Renal cortex interstitium (tissue), 11 donors: ENCODE data around the gene ZNF212. TPM values are rescaled to one million over a fixed set of nuclear protein-coding genes. Genes with fewer than 3 reads are reported as not detected.
"Not testable (repeated sequence)": the region's sequence is repeated elsewhere in the genome, so short reads cannot be mapped to it uniquely, and the experiment has no call there.

Experiments used
- DNase-seq, 11 donors: peaks; one replicate each; pipeline ENCODE4 v3.0.0-alpha.2; 2013; ENCODE audit warnings: low read depth in 9 of 11, low spot score in 4 of 11; ENCODE audit errors: extremely low read depth in 1 of 11
- polyA plus RNA-seq, 3 donors: library from polyadenylated mRNA; unstranded; fragments of 120-200 nt; gene quantifications; one replicate each; pipeline ENCODE4 v1.2.1, GENCODE V29; 2013; ENCODE audit not compliant: insufficient read length in 3 of 3

ZNF212 gene
- polyA plus RNA-seq, 3 donors, result 16.8 to 20.2 (median 18.3) TPM

DNA sequence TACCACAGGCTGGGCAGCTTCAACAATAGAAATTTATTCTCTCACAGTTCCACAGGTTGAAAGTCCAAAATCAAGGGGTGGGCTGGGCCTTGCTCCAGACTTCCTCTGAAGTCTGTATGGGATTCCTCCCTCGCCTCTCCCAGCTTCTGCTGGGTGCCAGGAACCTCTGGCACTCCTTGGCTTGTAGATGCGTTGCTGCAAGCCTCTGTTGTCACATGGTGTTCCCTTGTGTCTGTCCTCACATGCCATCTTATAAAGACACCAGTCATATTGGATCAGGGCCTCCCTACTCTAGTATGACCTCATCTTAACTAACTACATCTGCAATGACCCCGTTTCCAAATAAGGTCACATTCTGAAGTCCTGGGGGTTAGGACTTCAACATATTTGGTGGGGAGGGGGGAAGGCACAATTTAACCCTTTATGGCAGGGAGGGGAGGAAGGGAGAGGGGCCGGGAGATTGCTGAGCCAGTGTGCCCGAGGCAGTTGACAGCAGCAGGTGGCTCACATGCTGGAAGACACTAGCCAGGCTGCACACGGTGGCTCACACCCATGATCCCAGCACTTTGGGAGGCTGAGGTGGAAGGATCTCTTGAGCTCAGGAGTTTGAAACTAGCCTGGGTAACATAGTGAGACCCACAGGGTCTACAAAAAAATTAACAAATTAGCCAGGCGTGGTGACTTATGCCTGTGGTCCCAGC lies 25.3 kb upstream of the ZNF212 start:
- DNase-seq, result no peak

DNA sequence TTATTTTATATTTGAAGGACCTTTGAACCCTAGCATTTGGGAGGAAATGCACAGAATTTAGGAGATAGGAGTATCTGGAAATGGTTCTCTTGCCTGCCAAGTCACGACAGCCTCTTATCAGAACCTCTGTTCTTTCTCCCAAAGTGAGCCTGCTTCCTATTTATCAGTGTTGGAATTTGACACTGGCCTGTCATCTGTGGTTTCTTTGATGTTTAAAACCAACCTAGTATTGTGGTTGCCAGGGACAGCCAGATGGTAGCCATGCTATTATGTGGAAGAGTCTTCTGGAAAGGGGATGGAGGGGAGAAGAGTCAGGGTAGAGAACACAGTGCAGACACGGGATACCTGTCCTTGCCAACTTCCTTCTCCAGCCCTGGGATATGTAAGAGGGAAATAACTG lies 23.0 kb upstream of the ZNF212 start:
- no peak for DNase-seq

DNA sequence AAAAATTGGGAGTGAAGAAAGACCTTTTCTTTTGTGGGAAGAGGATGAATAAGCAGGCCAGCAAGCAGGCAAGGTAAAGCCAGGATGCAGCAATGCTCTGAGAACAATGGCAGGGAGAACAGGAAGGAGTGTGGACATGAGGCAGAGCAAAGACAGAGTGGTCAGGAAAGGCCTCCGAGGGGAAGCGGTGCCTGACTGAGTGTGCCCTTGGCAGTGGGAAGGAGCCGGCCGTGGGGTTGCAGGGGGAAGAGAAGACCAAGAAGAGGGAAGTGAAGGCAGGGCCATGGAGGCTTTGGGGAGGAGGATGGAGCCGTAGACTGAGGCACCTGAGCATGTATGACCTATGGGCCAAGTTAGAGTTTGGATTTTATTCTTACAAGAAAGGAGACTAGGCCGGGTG lies 21.9 kb upstream of the ZNF212 start:
- DNase-seq, result no peak

DNA sequence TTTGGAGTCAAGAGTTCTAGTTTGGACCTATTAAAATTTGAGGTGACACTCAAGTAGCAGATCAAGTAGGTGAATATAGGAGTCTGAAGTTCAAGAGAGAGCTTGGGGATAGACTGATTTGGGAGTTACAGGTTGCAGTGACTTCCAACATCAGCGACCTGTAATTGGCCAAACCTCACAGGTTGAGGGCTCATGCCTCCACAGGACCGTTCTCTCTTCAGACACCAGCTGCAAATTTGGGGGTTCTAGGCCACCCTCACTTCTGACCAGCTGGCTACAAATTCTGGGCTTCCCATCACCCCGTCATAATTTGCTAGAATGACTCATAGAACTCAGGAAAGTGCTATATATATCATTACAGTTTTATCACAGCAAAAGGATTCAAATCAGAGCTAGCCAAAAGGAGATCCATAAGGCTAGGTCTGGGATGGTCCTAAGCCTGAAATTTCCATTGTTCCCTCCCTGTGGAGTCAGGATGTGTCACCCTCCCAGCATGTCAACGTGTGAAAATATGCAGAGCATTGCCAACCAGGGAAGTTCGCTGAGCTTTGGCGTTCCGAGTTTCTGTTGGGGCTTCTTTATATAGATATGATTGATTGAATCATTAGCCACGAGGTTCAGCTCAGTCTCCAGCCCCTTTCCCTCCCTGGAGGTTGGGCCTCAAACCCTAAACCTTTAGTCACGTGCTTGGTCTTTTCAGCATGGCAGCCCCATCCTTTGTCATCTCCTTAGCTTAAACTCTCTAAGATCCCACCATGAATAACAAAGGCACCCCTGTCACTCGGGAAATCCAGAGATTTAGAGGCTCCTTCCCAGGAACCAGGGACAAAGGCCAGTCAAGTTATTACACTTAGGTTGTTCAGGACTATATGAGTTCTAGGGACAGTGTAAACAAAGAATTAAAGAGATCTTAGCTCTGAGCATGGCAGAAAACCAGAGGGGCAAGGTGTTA lies 20.7 kb upstream of the ZNF212 start:
- DNase-seq, result no peak

DNA sequence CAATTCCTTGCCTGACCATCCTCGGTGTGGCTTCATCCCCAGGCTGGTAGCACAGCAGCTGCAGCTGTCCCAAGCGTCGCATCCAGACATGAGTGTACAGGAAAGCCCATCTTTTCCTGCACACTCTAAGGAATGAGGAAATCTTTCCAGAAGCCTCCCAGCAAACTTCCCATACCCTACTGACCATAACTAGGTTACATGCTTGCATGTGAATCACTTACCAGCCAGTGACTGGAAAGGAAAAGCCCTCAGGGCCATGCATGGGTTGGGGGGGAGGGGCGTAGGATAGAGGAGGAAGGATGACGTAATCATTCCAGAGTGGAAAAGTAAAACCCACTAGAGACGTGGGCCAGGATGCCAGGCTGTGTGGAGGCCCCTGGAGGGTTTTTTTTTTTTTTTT lies 18.9 kb upstream of the ZNF212 start:
- DNase-seq, result no peak

DNA sequence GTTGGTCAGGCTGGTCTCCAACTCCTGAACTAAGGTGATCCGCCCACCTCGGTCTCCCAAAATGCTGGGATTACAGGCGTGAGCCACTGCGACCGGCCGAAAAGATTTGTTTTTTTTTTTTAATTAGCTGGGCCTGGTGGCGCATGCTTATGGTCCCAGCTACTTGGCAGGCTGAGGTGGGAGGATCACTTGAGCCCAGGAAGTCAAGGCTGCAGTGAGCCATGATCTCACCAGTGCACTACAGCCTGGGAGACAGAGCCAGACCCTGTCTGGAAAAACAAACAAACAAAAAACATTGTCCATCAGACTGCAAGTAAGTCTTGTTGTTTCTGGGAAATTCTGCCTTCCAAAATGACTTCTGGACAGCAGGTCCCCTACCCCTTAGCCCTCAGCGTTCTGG lies 16.3 kb upstream of the ZNF212 start:
- no peak for DNase-seq

DNA sequence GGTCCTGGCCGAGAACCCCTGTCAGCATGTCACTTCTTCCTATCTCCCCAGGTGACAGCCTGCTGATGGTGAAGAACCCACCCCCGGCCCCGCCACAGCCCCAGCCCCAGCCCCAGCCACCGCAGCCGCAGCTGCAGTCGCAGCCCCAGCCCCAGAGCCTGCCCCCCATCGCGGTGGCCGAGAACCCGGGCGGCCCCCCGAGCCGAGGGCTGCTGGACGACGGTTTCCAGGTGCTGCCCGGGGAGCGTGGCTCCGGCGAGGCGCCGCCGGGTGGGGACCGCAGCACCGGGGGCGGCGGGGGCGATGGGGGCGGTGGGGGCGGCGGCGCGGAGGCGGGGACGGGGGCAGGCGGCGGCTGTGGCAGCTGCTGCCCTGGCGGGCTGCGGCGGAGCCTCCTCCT lies 15.7 kb upstream of the ZNF212 start:
- no peak for DNase-seq

DNA sequence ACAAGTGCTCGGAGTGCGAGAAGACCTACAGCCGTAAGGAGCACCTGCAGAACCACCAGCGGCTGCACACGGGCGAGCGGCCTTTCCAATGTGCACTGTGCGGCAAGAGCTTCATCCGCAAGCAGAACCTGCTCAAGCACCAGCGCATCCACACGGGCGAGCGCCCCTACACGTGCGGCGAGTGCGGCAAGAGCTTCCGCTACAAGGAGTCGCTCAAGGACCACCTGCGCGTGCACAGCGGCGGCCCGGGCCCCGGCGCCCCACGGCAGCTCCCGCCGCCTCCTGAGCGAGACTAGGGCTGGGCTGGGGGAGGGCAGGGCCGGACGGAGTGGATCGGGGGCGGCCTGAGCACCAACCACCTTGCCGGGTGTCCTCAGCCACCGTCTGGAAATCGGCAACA lies 15.1 kb upstream of the ZNF212 start:
- DNase-seq, result no peak

DNA sequence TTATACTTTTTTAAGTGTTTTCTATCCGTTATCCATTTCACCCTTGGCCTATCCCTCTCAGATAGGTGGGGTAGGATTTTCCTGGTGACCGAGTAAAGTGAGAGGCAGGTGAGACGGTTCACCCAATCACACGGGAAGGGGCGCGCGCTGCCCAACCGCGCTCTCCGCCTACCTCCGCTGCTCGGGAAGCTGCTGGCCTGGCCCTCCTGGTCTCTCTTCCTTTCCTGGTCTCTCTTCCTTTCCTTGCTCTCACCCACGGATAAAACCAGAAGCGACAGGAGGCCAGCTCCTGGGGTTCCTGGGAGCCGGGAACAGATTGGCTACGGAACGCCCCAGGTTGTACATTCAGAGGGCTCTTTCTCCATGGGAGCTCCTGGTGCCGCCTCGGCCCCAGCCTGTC lies 14.3 kb upstream of the ZNF212 start:
- no peak for DNase-seq

DNA sequence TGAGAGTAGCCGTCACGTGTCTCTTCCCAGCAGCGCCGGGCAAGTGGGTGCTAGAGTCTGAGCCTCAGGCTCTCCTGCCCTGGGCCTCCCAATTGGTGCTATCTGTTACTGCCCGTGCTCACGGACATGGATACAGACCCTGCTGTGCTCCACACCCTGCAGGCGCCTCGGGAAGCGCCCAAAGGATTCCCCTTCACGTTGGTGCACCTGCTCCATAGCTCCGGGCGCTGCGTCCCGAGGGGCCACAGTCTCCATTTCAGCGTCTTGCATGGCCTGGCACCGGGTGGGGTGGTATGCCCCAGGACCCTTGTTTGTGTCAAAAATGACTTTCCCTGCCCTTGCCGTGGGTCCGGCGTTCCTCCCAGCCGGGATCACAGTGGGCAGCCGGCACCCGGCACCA lies 13.8 kb upstream of the ZNF212 start:
- DNase-seq, result no peak

DNA sequence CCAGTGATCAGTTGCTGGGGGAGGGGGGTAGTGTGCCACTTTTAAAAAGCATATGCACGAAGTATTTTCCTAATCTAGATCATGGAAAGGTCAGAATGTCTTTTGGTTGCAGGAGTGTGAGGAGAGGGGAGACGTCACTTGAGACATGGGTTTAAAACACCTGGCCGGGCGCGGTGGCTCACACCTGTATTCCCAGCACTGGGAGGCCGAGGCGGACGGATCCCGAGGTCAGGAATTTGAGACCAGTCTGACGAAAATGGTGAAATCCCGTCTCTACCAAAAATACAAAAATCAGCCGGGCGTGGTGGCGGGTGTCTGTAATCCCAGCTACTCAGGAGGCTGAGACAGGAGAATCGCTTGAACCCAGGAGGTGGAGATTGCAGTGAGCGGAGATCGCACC lies 13.1 kb upstream of the ZNF212 start:
- DNase-seq, result not testable (repeated sequence)

DNA sequence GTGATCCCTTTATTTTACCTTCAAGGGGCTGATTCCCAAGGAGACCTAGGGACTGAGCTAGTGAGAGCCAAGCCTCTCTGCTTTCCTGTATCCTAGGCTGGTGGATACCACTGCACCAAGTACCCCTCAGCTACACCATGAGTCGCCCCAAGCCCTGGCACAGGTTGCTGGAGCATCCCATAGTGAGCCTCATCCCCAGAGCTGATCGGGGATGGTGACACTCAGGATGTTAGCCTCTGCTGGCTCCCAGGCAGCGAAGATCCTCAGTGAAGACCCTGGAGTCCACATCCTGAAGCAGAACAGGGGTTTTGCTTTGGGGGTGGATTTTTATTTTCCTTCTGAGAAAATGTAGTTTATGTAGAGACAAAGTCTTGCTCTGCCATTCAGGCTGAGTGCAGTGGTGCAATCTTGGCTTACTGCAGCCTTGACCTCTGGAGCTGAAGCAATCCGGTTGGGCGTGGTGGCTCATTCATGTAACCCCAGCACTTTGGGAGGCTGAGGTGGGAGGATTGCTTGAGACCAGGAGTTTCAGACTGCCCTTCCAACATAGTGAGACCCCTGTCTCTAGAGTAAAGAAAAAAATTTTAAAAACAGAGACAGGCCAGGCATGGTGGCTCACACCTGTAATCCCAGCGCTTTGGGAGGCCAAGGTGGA lies 12.5 kb upstream of the ZNF212 start:
- DNase-seq, result no peak

DNA sequence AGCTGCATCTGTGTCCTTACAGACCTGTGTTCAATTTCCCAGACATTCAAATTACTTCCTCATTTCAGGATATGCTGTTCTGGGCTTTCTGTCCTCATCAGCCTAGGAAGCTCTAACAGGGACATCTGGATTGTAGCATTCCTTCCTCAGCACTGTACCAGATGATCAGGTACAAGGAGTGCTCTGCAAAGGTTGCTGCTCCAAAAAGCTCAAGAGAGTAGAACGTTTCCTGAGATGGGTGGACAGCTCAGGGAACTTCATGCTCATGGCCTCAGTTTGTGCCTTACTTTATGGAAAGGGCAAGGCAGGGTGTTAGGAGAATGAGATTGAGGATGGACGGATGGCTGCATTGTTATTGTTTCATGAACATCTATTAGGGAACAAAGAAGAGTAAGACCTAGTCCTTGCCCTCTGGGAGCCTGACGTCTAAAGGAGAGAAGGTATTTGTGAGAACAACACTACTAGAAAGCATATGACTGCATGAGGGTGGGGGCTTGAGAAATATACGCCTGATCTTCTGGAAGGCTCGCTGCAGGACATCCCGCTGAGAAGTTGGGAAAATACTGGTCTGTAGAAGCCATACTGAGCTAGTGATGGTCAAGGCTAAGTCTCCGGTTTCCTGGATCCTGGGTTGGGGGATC lies 10.5 kb upstream of the ZNF212 start:
- no peak for DNase-seq

DNA sequence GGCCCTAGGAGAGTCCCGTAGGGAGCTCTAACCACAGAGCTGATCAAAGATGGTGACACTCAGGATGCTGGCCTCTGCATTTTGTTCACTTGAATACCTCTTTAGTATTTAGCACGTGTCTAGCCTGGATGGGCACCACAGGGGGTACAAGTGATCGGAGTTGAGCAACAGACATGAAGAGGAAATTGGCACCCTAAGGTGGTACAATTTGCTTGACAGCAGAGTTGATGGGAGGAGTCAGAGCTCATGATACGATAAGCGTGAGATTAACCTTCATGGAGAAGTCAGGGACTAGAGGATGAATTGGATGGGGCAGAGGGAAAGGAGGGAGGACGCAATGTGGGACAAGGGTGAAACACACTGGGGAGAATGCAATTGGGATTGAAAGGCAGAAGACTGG lies 9.9 kb upstream of the ZNF212 start:
- DNase-seq, result no peak

DNA sequence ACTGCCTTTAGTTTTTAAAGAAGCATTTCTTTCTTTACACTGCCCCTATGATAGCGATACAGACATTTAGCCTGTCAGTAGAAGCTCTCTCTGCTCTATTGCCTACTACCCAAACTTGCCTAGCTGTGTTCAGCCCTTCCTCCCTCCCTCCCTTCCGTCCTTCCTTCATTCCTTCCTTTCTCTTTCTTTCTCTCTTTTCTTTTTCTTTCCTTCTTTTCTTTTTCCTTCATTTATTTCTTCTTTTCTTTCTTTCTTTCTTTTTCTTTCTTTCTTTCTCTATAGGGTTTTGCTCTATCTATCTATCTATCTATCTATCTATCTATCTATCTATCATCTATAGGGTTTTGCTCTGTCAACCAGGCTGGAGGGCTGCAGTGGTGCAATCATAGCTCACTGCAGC lies 7.1 kb upstream of the ZNF212 start:
- DNase-seq, result no peak

DNA sequence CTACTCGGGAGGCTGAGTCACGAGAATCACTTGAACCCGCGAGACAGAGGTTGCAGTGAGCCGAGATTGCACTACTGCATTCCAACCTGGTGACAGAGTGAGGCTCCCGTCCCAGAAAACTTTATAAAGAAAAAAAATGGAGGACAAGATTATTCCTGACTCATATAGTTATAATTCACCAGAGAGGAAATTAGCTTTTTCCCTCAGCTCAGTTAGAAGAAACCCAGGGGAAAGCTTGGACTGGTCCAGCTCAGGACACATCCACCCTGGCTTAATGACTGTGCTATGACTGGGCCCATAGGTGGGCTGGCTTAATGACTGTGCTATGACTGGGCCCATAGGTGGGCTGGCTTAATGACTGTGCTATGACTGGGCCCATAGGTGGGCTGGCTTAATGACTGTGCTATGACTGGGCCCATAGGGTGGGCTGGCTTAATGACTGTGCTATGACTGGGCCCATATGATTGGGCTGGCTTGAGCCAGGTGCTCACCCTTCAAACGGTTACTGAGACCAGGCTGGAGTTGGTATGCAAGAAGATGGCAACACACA lies 5.7 kb upstream of the ZNF212 start:
- DNase-seq, result not testable (repeated sequence)

DNA sequence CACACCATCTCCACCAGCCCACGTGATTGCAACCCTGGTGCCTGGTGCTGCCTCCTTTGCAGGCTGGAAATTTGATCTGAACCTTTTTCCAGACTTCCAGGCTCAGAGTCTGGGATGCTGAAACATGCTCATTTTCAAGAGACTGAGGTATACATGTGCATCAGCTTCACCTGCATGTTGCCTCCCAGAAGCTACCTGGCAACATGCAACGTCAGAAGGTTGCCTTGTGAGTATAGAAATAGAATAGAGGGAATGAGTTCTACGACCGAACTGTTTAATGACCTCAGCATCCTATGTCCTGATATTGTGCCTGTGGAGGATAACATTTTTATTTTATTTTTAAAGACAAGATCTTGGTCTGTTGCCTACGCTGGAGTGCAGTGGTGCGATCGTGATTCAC lies 1.9 kb upstream of the ZNF212 start:
- DNase-seq, result no peak

DNA sequence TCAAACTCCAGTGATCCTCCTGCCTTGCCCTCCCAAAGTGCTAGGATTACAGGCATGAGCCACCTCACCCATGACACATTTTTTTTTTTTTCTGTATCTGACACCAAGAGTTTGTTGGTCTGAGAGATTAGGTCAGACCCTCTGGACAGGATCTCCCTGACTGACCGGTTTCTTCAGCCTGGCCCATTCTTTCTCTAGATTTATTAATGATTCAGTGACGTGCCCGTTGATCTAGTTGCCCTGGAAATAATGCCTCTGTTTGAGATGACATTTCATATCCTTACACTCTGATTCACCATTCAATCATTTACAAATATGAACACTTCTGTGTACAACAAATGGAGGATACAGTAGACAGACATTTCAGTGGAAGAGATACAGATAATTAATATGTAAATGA lies 1.4 kb upstream of the ZNF212 start:
- DNase-seq, result no peak

DNA sequence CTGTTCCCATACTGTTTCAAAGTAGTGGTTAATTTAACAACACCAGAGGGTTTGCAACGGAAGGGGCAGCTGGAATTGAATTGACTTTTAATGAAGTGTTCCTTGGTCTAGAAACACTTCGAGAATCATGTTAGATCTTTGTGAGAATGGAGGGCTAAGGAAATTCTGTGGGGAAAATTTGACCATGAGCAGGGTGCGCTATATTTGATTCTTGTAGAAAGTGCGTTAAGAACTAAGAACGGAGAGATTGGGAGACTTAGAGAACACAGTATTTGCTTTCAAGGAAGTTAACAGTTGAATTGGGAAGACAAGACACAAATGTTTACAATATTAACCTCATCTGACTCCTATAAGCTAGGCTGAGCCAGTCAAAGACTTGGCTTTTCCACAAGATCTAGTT lies 1.2 kb downstream of the ZNF212 start:
- DNase-seq, result no peak
